ENCODE results near the gene AMMECR1L.
"Not testable (repeated sequence)": the region's sequence is repeated elsewhere in the genome, so short reads cannot be mapped to it uniquely, and the experiment has no call there.

AMMECR1L gene

GRCh38 chr2:127829845-127830246 is 55.9 kb downstream of the AMMECR1L start:
- DNase-seq, result no peak

- not testable (repeated sequence) for DNase-seq
Measured at GRCh38 chr2:127826708-127827107, 59.0 kb downstream of the AMMECR1L start.

DNA sequence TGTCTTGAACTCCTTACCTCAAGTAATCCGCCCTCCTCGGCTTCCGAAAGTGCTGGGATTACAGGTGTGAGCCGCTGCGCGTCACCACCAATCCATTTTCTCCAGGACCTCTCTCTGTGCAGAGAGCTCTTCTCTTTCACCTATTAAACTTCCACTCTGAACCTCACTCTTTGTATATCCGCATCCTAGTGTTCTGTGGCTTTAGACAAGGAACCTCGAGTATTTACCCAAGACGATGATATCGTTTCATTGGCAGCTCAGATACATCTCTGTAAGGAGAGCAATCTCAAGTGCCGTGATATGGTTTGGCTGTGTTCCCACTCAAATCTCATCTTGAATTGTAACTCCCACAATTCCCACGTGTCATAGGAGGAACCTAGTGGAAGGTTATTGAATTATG is 59.7 kb downstream of the AMMECR1L start:
- DNase-seq, result no peak

GRCh38 chr2:127820080-127820668 is 65.6 kb downstream of the AMMECR1L start:
- no peak for DNase-seq

- no peak for DNase-seq
Measured at GRCh38 chr2:127818794-127819425, 66.8 kb downstream of the AMMECR1L start.

DNA sequence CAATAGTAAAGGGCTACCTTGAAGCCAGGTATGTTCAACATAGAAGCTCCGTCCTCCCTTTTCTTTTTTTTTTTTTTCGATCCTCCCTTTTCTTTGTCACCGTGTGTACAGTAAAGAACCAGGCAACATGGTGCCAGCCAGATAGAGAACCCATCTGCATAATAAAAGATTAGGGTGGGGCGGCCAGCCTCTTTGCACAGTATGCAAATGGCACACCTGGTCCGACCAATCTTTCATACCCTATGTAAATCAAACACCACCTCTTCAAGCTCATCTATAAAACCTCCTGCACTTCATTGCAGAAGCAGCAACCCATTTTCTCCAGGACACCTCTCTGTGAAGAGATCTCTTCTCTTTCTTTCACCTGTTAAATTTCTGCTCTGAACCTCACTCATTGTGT is 67.5 kb downstream of the AMMECR1L start:
- no peak for DNase-seq

DNA sequence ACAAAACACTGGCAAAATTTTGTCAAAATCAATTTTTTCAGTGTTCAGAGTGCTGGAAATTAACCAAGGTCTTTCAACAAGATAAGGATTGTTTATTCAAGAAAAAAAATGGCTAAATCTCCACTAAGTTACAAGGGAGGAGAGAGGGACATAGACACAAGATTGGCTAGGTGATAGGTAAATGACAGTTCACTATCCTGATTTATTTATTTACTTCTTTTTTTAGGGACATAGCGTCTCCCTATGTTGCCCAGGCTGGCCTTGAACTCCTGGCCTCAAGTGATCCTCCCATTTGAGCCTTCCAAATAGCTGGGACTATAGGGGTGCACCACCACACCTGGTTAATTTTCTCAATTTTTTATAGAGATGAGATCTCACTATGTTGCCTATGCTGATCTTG is 71.1 kb downstream of the AMMECR1L start:
- DNase-seq, result no peak

DNA sequence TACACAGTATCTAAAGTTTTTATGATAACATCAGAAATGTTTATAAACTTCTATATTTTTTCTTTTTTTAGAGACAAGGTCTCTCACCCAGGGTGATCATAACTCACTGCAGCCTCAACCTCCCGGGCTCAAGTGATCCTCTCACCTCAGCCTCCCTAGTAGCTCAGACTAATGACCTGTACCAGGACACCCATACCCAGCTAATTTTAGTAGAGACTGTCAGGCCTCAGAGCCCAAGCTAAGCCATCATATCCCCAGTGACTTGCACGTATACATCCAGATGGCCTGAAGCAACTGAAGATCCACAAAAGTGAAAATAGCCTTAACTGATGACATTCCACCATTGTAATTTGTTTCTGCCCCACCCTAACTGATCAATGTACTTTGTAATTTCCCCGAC is 73.3 kb downstream of the AMMECR1L start:
- DNase-seq, result not testable (repeated sequence)

All from NCI-H1105 treated with DMSO at 0.1 percent for 48 hours (cell line).